Measurements from ENCODE around the gene ZMIZ2. TPM values are rescaled to one million over a fixed set of nuclear protein-coding genes. Genes with fewer than 3 reads are reported as not detected.

ZMIZ2 gene
- total RNA-seq, 2 donors from 2014 or later = 27.1 to 42.8 TPM

DNA sequence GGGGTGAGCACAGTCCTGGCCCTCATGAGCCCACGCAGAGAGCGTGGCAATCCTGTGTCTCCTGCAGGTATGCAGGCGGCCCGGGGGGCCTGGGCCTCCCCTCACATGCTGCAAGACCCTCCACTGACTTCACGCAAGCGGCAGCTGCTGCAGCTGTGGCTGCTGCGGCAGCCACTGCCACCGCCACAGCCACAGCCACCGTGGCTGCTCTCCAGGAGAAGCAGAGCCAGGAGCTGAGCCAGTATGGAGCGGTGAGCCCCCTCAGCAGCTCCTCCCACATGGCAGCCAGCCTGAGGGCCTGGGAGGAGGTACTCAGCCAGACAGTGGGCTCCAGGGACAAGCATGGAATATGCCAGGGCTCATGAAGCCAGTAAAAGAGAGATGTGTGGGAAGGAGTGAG lies 8.7 kb downstream of the ZMIZ2 start:
- 20% methylated on average over 2 of the region's 10 CpGs for WGBS
- Histone ChIP-seq H3K4me3 (no peak overlapping the region), H3K36me3 (no peaks in the 10 kb centered on the region), H3K27me3 (replicated peaks; ENCODE audit: insufficient read depth) (no peaks in the 10 kb centered on the region), H3K9me3 (no peaks in the 10 kb centered on the region), H3K27ac (no peak overlapping the region), H3K4me1 (replicated peaks) (peaks cover 9% of the 10 kb centered on the region)
- no peak for DNase-seq (ENCODE audit: low spot score)
- intact Hi-C loops (cut with DNase I) = no loop called here
- TF ChIP-seq POLR2AphosphoS5 (IDR thresholded peaks at IDR 0.05) (no peak), POLR2A (IDR thresholded peaks at IDR 0.05) (no peak)
- TF ChIP-seq, protein P1, sequence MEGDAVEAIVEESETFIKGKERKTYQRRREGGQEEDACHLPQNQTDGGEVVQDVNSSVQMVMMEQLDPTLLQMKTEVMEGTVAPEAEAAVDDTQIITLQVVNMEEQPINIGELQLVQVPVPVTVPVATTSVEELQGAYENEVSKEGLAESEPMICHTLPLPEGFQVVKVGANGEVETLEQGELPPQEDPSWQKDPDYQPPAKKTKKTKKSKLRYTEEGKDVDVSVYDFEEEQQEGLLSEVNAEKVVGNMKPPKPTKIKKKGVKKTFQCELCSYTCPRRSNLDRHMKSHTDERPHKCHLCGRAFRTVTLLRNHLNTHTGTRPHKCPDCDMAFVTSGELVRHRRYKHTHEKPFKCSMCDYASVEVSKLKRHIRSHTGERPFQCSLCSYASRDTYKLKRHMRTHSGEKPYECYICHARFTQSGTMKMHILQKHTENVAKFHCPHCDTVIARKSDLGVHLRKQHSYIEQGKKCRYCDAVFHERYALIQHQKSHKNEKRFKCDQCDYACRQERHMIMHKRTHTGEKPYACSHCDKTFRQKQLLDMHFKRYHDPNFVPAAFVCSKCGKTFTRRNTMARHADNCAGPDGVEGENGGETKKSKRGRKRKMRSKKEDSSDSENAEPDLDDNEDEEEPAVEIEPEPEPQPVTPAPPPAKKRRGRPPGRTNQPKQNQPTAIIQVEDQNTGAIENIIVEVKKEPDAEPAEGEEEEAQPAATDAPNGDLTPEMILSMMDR (IDR thresholded peaks at IDR 0.05) = no peak

DNA sequence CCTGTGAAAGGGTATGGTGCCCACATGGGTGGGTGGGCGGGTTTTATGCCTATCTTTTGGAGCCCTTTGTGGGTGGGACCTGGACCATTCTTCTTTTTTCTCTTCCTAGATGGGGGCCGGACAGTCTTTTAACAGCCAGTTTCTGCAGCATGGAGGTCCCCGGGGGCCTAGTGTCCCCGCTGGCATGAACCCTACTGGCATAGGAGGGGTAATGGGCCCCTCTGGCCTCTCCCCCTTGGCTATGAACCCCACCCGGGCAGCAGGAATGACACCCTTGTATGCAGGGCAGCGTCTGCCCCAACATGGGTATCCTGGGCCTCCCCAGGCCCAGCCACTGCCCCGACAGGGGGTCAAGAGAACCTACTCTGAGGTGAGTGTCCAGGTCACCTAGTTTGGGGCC lies 9.1 kb downstream of the ZMIZ2 start:
- WGBS = 81% methylated on average over 7 of the region's 7 CpGs
- H3K4me1 ChIP-seq (replicated peaks) = peaks cover 9% of the 10 kb centered on the region

DNA sequence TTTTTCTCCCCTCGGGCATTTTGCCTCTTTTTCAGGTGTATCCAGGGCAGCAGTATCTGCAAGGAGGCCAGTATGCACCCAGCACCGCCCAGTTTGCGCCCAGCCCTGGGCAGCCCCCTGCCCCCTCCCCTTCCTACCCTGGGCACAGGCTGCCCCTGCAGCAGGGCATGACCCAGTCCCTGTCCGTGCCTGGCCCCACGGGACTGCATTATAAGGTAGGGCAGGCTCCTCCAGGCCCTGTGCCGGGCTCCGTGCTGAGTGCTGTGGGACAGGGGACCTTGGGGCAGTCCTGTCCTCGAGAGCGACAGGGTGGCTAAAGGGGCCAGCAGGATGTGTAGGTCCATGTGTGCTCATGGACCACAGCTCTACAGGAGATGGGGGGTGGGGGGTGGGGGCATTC lies 10.6 kb downstream of the ZMIZ2 start:
- WGBS = 90% methylated on average over 9 of the region's 9 CpGs
- Histone ChIP-seq H3K27me3 (replicated peaks; ENCODE audit: insufficient read depth) (no peaks in the 10 kb centered on the region), H3K27ac (no peak overlapping the region), H3K4me1 (replicated peaks) (peaks cover 9% of the 10 kb centered on the region), H3K4me3 (no peak overlapping the region), H3K9me3 (no peaks in the 10 kb centered on the region), H3K36me3 (peaks cover 0 to 8% of the 10 kb centered on the region in 2 donors)
- DNase-seq (ENCODE audit: low spot score) = no peak
- intact Hi-C loops (cut with DNase I) = no loop called here
- TF ChIP-seq POLR2AphosphoS5 (IDR thresholded peaks at IDR 0.05) = no peak
- TF ChIP-seq POLR2A (IDR thresholded peaks at IDR 0.05) = no peak
- TF ChIP-seq, protein P1 (IDR thresholded peaks at IDR 0.05) = no peak

More for the DNA sequence above, 9.1 kb downstream of the ZMIZ2 start:
- intact Hi-C loops (cut with DNase I) = no loop called here
- no peak for DNase-seq (ENCODE audit: low spot score)
- Histone ChIP-seq H3K36me3 (no peaks in the 10 kb centered on the region), H3K4me3 (no peak overlapping the region), H3K27me3 (replicated peaks; ENCODE audit: insufficient read depth) (no peaks in the 10 kb centered on the region), H3K27ac (no peak overlapping the region), H3K9me3 (no peaks in the 10 kb centered on the region)
- no peak for TF ChIP-seq POLR2AphosphoS5 (IDR thresholded peaks at IDR 0.05)
- no peak for TF ChIP-seq POLR2A (IDR thresholded peaks at IDR 0.05)
- TF ChIP-seq, protein P1 (IDR thresholded peaks at IDR 0.05) = no peak

DNA sequence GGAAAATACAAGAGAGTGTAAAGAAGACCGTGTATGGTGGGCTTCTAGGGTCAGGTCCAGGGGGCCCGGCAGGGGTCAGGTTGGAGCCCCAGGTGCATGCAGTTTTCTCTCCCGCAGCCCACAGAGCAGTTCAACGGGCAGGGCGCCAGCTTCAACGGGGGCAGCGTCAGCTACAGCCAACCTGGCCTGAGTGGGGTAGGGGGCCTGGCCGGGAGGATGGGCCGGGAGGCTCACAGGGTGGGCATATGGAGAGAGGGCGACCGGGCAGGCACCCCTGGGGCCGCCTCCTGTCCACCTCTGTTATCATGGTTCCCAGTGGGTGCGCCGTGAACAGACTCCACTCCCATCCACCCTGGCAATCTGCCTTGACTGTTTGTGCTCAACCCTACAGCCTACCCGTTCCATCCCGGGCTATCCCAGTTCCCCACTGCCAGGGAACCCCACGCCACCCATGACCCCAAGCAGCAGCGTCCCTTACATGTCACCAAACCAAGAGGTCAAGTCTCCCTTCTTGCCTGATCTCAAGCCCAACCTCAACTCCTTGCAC lies 11.5 kb downstream of the ZMIZ2 start:
- TF ChIP-seq, protein P1 (IDR thresholded peaks at IDR 0.05) = no peak
- TF ChIP-seq POLR2A (IDR thresholded peaks at IDR 0.05) (no peak), POLR2AphosphoS5 (IDR thresholded peaks at IDR 0.05) (no peak)
- H3K4me3 ChIP-seq = no peak overlapping the region
- DNase-seq (ENCODE audit: low spot score) = no peak
- H3K27me3 ChIP-seq (replicated peaks; ENCODE audit: insufficient read depth) = no peaks in the 10 kb centered on the region
- H3K9me3 ChIP-seq = no peaks in the 10 kb centered on the region
- intact Hi-C loops (cut with DNase I) = no loop called here
- WGBS = 91% methylated on average over 18 of the region's 18 CpGs
- peaks cover 9% of the 10 kb centered on the region for H3K4me1 ChIP-seq (replicated peaks)
- H3K27ac ChIP-seq = no peak overlapping the region
- peaks cover 6 to 16% of the 10 kb centered on the region in 2 donors for H3K36me3 ChIP-seq

Measured in prostate gland (tissue), 2 donors.